Nephron (organoid): Measurements from ENCODE around the gene PQBP1.

Source experiments
- H3K27ac Mint-ChIP-seq, 3 experiments: 2 replicates each; pipeline ENCODE4 v1.8.0; 2020; ENCODE audit warnings: mixed read lengths in 3 of 3, mild to moderate bottlenecking in 2 of 3, moderate library complexity in 1 of 3
- H3K27me3 Mint-ChIP-seq: 2 replicates; pipeline ENCODE4 v1.8.0; 2021; ENCODE audit warnings: low read depth, mild to moderate bottlenecking, moderate library complexity, mixed read lengths
- H3K36me3 Mint-ChIP-seq: 2 replicates; pipeline ENCODE4 v1.8.0; 2020; ENCODE audit warnings: low read depth, mixed read lengths
- H3K4me1 Mint-ChIP-seq: 2 replicates; pipeline ENCODE4 v1.8.0; 2020; ENCODE audit warnings: mixed read lengths
- H3K4me3 Mint-ChIP-seq, 3 experiments: 2 replicates each; pipeline ENCODE4 v1.8.0; 2020; ENCODE audit warnings: mild to moderate bottlenecking in 3 of 3, mixed read lengths in 3 of 3, moderate library complexity in 2 of 3
- H3K9me3 Mint-ChIP-seq: 2 replicates; pipeline ENCODE4 v1.8.0; 2020; ENCODE audit warnings: mixed read lengths
- CTCF ChIP-seq, 3 experiments: fragments of 200-600 bp; sonication (generic); IDR thresholded peaks; one replicate each; pipeline ENCODE4 v1.5.0; 2021; ENCODE audit warnings: antibody characterized with exemption in 3 of 3; ENCODE audit not compliant: unreplicated experiment in 3 of 3

PQBP1 gene

GRCh38 chrX:48893556-48894348 lies 4.0 kb upstream of the PQBP1 start:
- Mint-ChIP-seq H3K27ac (no peak overlapping the region), H3K4me3 (no peak overlapping the region), H3K36me3 (peaks cover 10% of the 10 kb centered on the region), H3K4me1 (peaks cover 26% of the 10 kb centered on the region), H3K27me3 (no peaks in the 10 kb centered on the region), H3K9me3 (peaks cover 13% of the 10 kb centered on the region)
- no peak for TF ChIP-seq CTCF (IDR thresholded peaks at IDR 0.05; ENCODE audit: unreplicated experiment in 3 of 3)

GRCh38 chrX:48894891-48895290 lies 2.8 kb upstream of the PQBP1 start:
- peaks cover 26% of the 10 kb centered on the region for H3K4me1 Mint-ChIP-seq
- TF ChIP-seq CTCF (IDR thresholded peaks at IDR 0.05; ENCODE audit: unreplicated experiment in 3 of 3): no peak
- peak overlapping the region; percentile 28 to 68 (median 66) for H3K27ac Mint-ChIP-seq
- H3K4me3 Mint-ChIP-seq: peak overlapping the region; percentile 70 to 87 (median 83)
- H3K27me3 Mint-ChIP-seq: no peaks in the 10 kb centered on the region
- H3K36me3 Mint-ChIP-seq: peaks cover 10% of the 10 kb centered on the region
- peaks cover 11% of the 10 kb centered on the region for H3K9me3 Mint-ChIP-seq

- peak overlapping the region; percentile 83 to 91 (median 86) for H3K4me3 Mint-ChIP-seq
- peaks cover 17% of the 10 kb centered on the region for H3K36me3 Mint-ChIP-seq
- H3K4me1 Mint-ChIP-seq: peaks cover 16% of the 10 kb centered on the region
- no peaks in the 10 kb centered on the region for H3K27me3 Mint-ChIP-seq
- H3K27ac Mint-ChIP-seq: peak overlapping the region; percentile 93 to 98 (median 97)
- no peak for TF ChIP-seq CTCF (IDR thresholded peaks at IDR 0.05; ENCODE audit: unreplicated experiment in 3 of 3)
- peaks cover 3% of the 10 kb centered on the region for H3K9me3 Mint-ChIP-seq
These were observed 1.1 kb upstream of the PQBP1 start for GRCh38 chrX:48896611-48897011.

GRCh38 chrX:48897157-48897624 lies 539 bp upstream of the PQBP1 start:
- TF ChIP-seq CTCF (IDR thresholded peaks at IDR 0.05; ENCODE audit: unreplicated experiment in 3 of 3): no peak
- peak overlapping the region; percentile 83 to 91 (median 86) for H3K4me3 Mint-ChIP-seq
- no peaks in the 10 kb centered on the region for H3K27me3 Mint-ChIP-seq
- H3K27ac Mint-ChIP-seq: peak overlapping the region; percentile 93 to 98 (median 97)
- peaks cover 16% of the 10 kb centered on the region for H3K4me1 Mint-ChIP-seq
- peaks cover 7% of the 10 kb centered on the region for H3K9me3 Mint-ChIP-seq
- H3K36me3 Mint-ChIP-seq: peaks cover 21% of the 10 kb centered on the region

GRCh38 chrX:48899078-48899410 lies 1.3 kb downstream of the PQBP1 start:
- Mint-ChIP-seq H3K27me3 (no peaks in the 10 kb centered on the region), H3K4me3 (peak overlapping the region; percentile 14 to 61 (median 43)), H3K36me3 (peaks cover 26% of the 10 kb centered on the region), H3K9me3 (peaks cover 8% of the 10 kb centered on the region), H3K4me1 (peaks cover 16% of the 10 kb centered on the region), H3K27ac (no peak overlapping the region)
- no peak for TF ChIP-seq CTCF (IDR thresholded peaks at IDR 0.05; ENCODE audit: unreplicated experiment in 3 of 3)

- Mint-ChIP-seq H3K27me3 (no peaks in the 10 kb centered on the region), H3K36me3 (peaks cover 21% of the 10 kb centered on the region), H3K27ac (no peak overlapping the region), H3K9me3 (peaks cover 13% of the 10 kb centered on the region), H3K4me3 (peak overlapping the region in 1 of 3 experiments; percentile 27), H3K4me1 (peaks cover 9% of the 10 kb centered on the region)
- TF ChIP-seq CTCF (IDR thresholded peaks at IDR 0.05; ENCODE audit: unreplicated experiment in 3 of 3): no peak
These were observed 3.3 kb downstream of the PQBP1 start for GRCh38 chrX:48901069-48901468.
